ENCODE results near the gene PHF21A. TPM values are rescaled to one million over a fixed set of nuclear protein-coding genes. Genes with fewer than 3 reads are reported as not detected.
A peak's percentile ranks its signal among the peaks of the same experiment; 100 is the strongest.

The PHF21A gene
- total and polyA plus RNA-seq, 2 of the 8 experiments (the other 6 are each of a cell fraction or from before 2014, with no cell fraction given) = 17.6 to 40.3 TPM

DNA sequence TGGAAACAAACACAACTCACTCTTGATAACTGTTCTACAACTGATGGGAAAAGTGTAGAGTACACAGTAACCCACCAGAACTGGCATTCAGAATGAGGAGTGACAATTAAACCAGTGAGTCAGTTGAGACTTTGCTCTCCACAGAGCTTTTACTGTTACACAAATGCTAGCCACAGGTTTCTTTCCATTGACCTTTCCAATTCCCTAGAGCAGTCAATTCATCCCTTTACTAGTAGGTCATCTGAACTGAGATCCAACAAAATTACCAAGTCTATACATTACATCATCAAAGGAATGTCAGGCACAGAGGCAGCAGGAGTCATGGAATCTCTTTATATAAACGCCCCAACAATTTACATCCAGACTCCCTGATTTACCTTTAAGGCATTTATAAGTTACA, 65.9 kb downstream of the PHF21A start (continued):
- TF ChIP-seq, protein P1, sequence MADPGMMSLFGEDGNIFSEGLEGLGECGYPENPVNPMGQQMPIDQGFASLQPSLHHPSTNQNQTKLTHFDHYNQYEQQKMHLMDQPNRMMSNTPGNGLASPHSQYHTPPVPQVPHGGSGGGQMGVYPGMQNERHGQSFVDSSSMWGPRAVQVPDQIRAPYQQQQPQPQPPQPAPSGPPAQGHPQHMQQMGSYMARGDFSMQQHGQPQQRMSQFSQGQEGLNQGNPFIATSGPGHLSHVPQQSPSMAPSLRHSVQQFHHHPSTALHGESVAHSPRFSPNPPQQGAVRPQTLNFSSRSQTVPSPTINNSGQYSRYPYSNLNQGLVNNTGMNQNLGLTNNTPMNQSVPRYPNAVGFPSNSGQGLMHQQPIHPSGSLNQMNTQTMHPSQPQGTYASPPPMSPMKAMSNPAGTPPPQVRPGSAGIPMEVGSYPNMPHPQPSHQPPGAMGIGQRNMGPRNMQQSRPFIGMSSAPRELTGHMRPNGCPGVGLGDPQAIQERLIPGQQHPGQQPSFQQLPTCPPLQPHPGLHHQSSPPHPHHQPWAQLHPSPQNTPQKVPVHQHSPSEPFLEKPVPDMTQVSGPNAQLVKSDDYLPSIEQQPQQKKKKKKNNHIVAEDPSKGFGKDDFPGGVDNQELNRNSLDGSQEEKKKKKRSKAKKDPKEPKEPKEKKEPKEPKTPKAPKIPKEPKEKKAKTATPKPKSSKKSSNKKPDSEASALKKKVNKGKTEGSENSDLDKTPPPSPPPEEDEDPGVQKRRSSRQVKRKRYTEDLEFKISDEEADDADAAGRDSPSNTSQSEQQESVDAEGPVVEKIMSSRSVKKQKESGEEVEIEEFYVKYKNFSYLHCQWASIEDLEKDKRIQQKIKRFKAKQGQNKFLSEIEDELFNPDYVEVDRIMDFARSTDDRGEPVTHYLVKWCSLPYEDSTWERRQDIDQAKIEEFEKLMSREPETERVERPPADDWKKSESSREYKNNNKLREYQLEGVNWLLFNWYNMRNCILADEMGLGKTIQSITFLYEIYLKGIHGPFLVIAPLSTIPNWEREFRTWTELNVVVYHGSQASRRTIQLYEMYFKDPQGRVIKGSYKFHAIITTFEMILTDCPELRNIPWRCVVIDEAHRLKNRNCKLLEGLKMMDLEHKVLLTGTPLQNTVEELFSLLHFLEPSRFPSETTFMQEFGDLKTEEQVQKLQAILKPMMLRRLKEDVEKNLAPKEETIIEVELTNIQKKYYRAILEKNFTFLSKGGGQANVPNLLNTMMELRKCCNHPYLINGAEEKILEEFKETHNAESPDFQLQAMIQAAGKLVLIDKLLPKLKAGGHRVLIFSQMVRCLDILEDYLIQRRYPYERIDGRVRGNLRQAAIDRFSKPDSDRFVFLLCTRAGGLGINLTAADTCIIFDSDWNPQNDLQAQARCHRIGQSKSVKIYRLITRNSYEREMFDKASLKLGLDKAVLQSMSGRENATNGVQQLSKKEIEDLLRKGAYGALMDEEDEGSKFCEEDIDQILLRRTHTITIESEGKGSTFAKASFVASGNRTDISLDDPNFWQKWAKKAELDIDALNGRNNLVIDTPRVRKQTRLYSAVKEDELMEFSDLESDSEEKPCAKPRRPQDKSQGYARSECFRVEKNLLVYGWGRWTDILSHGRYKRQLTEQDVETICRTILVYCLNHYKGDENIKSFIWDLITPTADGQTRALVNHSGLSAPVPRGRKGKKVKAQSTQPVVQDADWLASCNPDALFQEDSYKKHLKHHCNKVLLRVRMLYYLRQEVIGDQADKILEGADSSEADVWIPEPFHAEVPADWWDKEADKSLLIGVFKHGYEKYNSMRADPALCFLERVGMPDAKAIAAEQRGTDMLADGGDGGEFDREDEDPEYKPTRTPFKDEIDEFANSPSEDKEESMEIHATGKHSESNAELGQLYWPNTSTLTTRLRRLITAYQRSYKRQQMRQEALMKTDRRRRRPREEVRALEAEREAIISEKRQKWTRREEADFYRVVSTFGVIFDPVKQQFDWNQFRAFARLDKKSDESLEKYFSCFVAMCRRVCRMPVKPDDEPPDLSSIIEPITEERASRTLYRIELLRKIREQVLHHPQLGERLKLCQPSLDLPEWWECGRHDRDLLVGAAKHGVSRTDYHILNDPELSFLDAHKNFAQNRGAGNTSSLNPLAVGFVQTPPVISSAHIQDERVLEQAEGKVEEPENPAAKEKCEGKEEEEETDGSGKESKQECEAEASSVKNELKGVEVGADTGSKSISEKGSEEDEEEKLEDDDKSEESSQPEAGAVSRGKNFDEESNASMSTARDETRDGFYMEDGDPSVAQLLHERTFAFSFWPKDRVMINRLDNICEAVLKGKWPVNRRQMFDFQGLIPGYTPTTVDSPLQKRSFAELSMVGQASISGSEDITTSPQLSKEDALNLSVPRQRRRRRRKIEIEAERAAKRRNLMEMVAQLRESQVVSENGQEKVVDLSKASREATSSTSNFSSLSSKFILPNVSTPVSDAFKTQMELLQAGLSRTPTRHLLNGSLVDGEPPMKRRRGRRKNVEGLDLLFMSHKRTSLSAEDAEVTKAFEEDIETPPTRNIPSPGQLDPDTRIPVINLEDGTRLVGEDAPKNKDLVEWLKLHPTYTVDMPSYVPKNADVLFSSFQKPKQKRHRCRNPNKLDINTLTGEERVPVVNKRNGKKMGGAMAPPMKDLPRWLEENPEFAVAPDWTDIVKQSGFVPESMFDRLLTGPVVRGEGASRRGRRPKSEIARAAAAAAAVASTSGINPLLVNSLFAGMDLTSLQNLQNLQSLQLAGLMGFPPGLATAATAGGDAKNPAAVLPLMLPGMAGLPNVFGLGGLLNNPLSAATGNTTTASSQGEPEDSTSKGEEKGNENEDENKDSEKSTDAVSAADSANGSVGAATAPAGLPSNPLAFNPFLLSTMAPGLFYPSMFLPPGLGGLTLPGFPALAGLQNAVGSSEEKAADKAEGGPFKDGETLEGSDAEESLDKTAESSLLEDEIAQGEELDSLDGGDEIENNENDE (IDR thresholded peaks at IDR 0.05; ENCODE audit: insufficient replicate concordance, low read length) = peak; percentile 73
